HG02840 (cell line): ENCODE results near the gene ATP10B.

Experiments used
- ATAC-seq: cut with Tn5 transposase; IDR thresholded peaks from one replicate; pipeline ENCODE4 v1.9.1; 2021; ENCODE audit warnings: mild to moderate bottlenecking, moderate library complexity, moderate number of reproducible peaks; ENCODE audit not compliant: unreplicated experiment, low FRiP score

The ATP10B gene

GRCh38 chr5:160523502-160524163, 328.4 kb downstream of the ATP10B start:
- no peak for ATAC-seq

- ATAC-seq, result no peak
These were observed 330.7 kb downstream of the ATP10B start for GRCh38 chr5:160521392-160521663.

GRCh38 chr5:160520609-160521391, 331.2 kb downstream of the ATP10B start:
- no peak for ATAC-seq

DNA sequence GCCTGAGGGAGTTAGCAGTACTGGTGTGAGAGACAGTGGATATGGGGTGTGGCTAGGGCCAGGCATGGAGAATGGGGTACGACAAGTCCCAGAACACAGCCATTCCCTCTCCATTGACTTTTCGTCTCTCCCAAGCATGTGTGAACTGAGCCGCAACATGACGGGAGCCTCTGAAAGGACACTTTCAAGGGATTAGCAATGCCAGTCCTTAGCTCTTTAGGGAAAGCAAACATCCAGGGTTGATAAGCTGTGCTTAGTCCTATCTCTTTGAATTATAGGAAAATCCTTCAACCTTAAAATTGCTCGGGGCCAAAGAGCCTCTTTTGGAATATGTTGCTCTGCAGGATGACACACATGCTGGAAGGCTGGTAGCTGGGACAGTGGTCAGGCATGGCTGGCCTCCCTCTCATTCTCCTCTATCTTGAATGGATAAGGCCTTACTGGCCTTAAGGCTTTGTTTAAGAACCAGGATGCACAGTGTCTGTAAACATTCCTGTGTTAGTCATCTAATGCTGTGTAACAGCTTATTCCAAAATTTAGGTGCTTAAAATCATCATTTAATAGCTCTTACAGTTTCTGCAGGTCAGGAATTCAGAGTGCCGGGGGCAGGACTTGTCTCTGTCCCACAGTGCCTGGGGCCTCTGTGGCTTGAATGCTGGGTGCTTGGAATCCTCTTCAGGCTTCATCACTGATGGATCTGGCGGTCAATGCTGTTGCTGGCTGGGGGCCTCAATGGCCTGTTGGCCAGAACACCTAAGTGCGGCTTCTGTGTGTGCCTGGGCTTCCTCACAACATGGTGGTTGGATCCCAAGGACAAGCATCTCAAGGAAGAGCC, 335.1 kb downstream of the ATP10B start:
- ATAC-seq, result no peak

DNA sequence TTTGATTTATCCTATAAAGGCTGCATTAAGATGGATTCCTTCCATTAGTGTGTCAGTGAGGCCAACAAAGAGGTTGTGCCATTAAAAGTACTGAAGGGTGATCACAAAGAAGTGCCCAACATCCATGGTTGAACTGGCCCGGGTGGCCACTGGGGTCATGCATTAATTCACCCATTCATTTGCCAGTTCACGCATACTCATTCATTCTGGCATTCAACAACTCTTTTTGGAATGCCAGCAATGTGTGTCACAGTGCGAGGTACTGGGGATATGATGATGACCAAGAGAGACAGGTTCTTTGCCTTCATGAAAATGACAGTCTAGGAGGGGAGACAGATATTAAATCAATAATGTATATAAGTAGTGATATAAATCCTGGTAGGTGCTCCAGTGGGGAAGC, 337.1 kb downstream of the ATP10B start:
- no peak for ATAC-seq

GRCh38 chr5:160514191-160514590, 337.8 kb downstream of the ATP10B start:
- ATAC-seq, result no peak

DNA sequence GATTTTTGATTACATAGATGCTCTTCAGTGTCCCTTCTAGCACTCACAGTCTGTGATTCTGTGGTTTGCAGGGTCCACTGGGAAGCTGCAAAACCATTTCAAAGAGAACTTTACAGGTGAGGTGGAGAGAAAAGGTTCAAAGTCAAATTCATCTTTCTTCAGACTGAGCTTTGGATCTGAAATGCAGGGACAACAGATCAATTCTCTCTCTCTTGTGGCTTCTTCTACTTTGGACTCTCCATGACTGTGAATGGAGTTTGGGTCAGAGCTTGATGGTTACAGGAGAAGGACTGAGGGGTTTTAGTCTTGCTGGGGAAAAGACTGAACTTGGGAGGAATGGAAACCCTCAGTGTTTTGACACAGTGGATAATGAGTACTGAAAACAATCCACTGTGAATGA, 338.5 kb downstream of the ATP10B start:
- no peak for ATAC-seq
